Mesodermal cell (in vitro differentiated cells): Measurements from ENCODE around the gene DEFB131B.
"Not testable (repeated sequence)": the region's sequence is repeated elsewhere in the genome, so short reads cannot be mapped to it uniquely, and the experiment has no call there.

Experiments
- H3K27ac ChIP-seq: 2 replicates; pipeline ENCODE4 v1.7.0; 2013; ENCODE audit warnings: mild to moderate bottlenecking, low read depth, low read length, moderate library complexity; ENCODE audit not compliant: severe bottlenecking
- H3K36me3 ChIP-seq: 2 replicates; pipeline ENCODE4 v1.7.1; 2013; ENCODE audit warnings: mild to moderate bottlenecking, low read length, moderate library complexity; ENCODE audit not compliant: control insufficient read depth, insufficient read depth
- H3K4me1 ChIP-seq: one replicate; pipeline ENCODE4 v1.7.1; 2013; ENCODE audit warnings: mild to moderate bottlenecking, low read length; ENCODE audit not compliant: insufficient read depth, control insufficient read depth, poor library complexity, severe bottlenecking
- H3K4me3 ChIP-seq: 2 replicates; pipeline ENCODE4 v1.7.0; 2013; ENCODE audit warnings: low read length, control low read depth, mild to moderate bottlenecking; ENCODE audit not compliant: insufficient read depth, poor library complexity, severe bottlenecking; ENCODE audit errors: extremely low read depth
- H3K9me3 ChIP-seq: 2 replicates; pipeline ENCODE4 v1.7.1; 2013; ENCODE audit warnings: mild to moderate bottlenecking, low read length, moderate library complexity; ENCODE audit not compliant: control insufficient read depth
- WGBS, 2 experiments: methylation state at CpG; one replicate each; pipeline ENCODE4 v1.1.5; 2013; ENCODE audit warnings: missing lambda C conversion rate in 2 of 2; ENCODE audit not compliant: insufficient coverage in 2 of 2; 5-methylcytosine and 5-hydroxymethylcytosine counted together

The DEFB131B gene

GRCh38 chr11:71911321-71911985, 33.2 kb downstream of the DEFB131B start:
- H3K9me3 ChIP-seq, H3K27ac ChIP-seq, H3K4me1 ChIP-seq, H3K4me3 ChIP-seq: not testable (repeated sequence)
- WGBS, 2 experiments, result 90 to 100% methylated on average over 4 of the region's 10 CpGs
- peaks cover 14% of the 10 kb centered on the region for H3K36me3 ChIP-seq

- 94 to 97% methylated on average over 9 of the region's 10 CpGs for WGBS, 2 experiments
- not testable (repeated sequence) for H3K9me3 ChIP-seq, H3K4me3 ChIP-seq, H3K4me1 ChIP-seq, H3K27ac ChIP-seq
- H3K36me3 ChIP-seq, result peaks cover 14% of the 10 kb centered on the region
These were observed 33.7 kb downstream of the DEFB131B start for GRCh38 chr11:71911986-71912340.

- Histone ChIP-seq H3K36me3 (peaks cover 18% of the 10 kb centered on the region), H3K4me1 (no peaks in the 10 kb centered on the region), H3K4me3 (no peak overlapping the region), H3K9me3 (no peaks in the 10 kb centered on the region), H3K27ac (no peak overlapping the region)
- 88 to 100% methylated on average over 2 of the region's 5 CpGs for WGBS, 2 experiments
These were observed 35.7 kb downstream of the DEFB131B start for GRCh38 chr11:71913756-71914526.

GRCh38 chr11:71914617-71915189, 36.5 kb downstream of the DEFB131B start:
- Histone ChIP-seq H3K27ac (no peak overlapping the region), H3K36me3 (peaks cover 18% of the 10 kb centered on the region), H3K9me3 (no peaks in the 10 kb centered on the region), H3K4me1 (no peaks in the 10 kb centered on the region), H3K4me3 (no peak overlapping the region)
- WGBS, 2 experiments, result 91 to 92% methylated on average over 7 of the region's 7 CpGs

GRCh38 chr11:71917646-71918140, 39.4 kb downstream of the DEFB131B start:
- H3K36me3 ChIP-seq, result peaks cover 18% of the 10 kb centered on the region
- WGBS, 2 experiments, result 94 to 98% methylated on average over 7 to 8 of the region's 9 CpGs

GRCh38 chr11:71927820-71928736, 49.8 kb downstream of the DEFB131B start, which contains the start of gene XNDC1N:
XNDC1N (minus strand) TSS chr11:71928594; CDS start chr11:71923353, 5,241 bp downstream.
- Histone ChIP-seq H3K4me3 (peak within 1 kb of the TSS; percentile 74), H3K9me3 (no peaks in the 10 kb centered on the region), H3K36me3 (peaks cover 7% of the 10 kb centered on the region), H3K4me1 (no peaks in the 10 kb centered on the region), H3K27ac (peak within 1 kb of the TSS; percentile 77)
- WGBS, 2 experiments, result 1 to 2% methylated on average over 28 to 35 of the region's 40 CpGs

More at GRCh38 chr11:71917646-71918140, 39.4 kb downstream of the DEFB131B start:
- no peaks in the 10 kb centered on the region for H3K9me3 ChIP-seq
- H3K4me3 ChIP-seq, result no peak overlapping the region
- H3K27ac ChIP-seq, result no peak overlapping the region
- no peaks in the 10 kb centered on the region for H3K4me1 ChIP-seq

- Histone ChIP-seq H3K4me3 (peak within 1 kb of the TSS; percentile 74), H3K27ac (peak within 1 kb of the TSS; percentile 77), H3K4me1 (no peaks in the 10 kb centered on the region), H3K9me3 (no peaks in the 10 kb centered on the region), H3K36me3 (peaks cover 7% of the 10 kb centered on the region)
- WGBS, 2 experiments, result 0 to 1% methylated on average over 22 to 29 of the region's 32 CpGs
These were observed 50.6 kb downstream of the DEFB131B start, which contains the start of gene RNF121 for GRCh38 chr11:71928737-71929443. RNF121 (plus strand) TSS chr11:71929046; CDS start chr11:71929062, 16 bp downstream.

GRCh38 chr11:71929491-71929890, 51.2 kb downstream of the DEFB131B start:
- Histone ChIP-seq H3K27ac (no peak overlapping the region), H3K36me3 (peaks cover 7% of the 10 kb centered on the region), H3K4me3 (peak overlapping the region; percentile 74), H3K4me1 (no peaks in the 10 kb centered on the region), H3K9me3 (no peaks in the 10 kb centered on the region)
- WGBS, 2 experiments, result 0 to 7% methylated on average over 1 to 3 of the region's 6 CpGs

- Histone ChIP-seq H3K36me3 (peaks cover 7% of the 10 kb centered on the region), H3K9me3 (no peaks in the 10 kb centered on the region), H3K27ac (no peak overlapping the region), H3K4me3 (peak overlapping the region; percentile 74), H3K4me1 (no peaks in the 10 kb centered on the region)
- 80 to 83% methylated on average over 2 to 7 of the region's 11 CpGs for WGBS, 2 experiments
These were observed 52.4 kb downstream of the DEFB131B start for GRCh38 chr11:71930556-71931244.
